CD14-positive monocyte (primary cell): ENCODE results near the gene FLAD1. TPM values are rescaled to one million over a fixed set of nuclear protein-coding genes. Genes with fewer than 3 reads are reported as not detected.
A peak's percentile ranks its signal among the peaks of the same experiment; 100 is the strongest.

Experiments
- DNase-seq, 3 donors: peaks; one replicate each; pipeline ENCODE4 v3.0.0-alpha.2; 2011 to 2022
- H2AFZ ChIP-seq: 2 replicates; pipeline ENCODE4 v1.6.0; 2012; ENCODE audit warnings: mild to moderate bottlenecking, low read depth, low read length, inconsistent platforms; ENCODE audit not compliant: insufficient read depth, poor library complexity, severe bottlenecking
- H3K27ac ChIP-seq, 2 donors: 1 replicate in 1 of 2; 2 replicates in 1 of 2; pipeline ENCODE4 v1.5.1; 2012 to 2013; ENCODE audit warnings: low read length in 2 of 2, control low read depth in 1 of 2, inconsistent platforms in 1 of 2, low read depth in 1 of 2, mild to moderate bottlenecking in 1 of 2
- H3K27me3 ChIP-seq, 2 donors: one replicate each; pipeline versions ENCODE4 v1.6.0 to v1.6.1; 2011 to 2013; ENCODE audit warnings: low read length in 2 of 2; ENCODE audit not compliant: control insufficient read depth in 2 of 2, insufficient read depth in 2 of 2
- H3K36me3 ChIP-seq, 2 donors: replicated peaks in 1 of 2; 1 replicate in 1 of 2; 2 replicates in 1 of 2; pipeline versions ENCODE4 v1.5.1 to v1.6.1; 2012 to 2013; ENCODE audit warnings: low read length in 2 of 2, control low read depth in 1 of 2, inconsistent platforms in 1 of 2, mild to moderate bottlenecking in 1 of 2; ENCODE audit not compliant: insufficient read depth in 2 of 2, control insufficient read depth in 1 of 2
- H3K4me1 ChIP-seq, 2 donors: 1 replicate in 1 of 2; 2 replicates in 1 of 2; pipeline versions ENCODE4 v1.5.1 to v1.6.1; 2012 to 2013; ENCODE audit warnings: low read length in 2 of 2, control low read depth in 1 of 2, inconsistent platforms in 1 of 2, mild to moderate bottlenecking in 1 of 2, moderate library complexity in 1 of 2; ENCODE audit not compliant: insufficient read depth in 2 of 2, control insufficient read depth in 1 of 2
- H3K4me2 ChIP-seq: replicated peaks from 2 replicates; pipeline ENCODE3; 2012; ENCODE audit warnings: low read length, moderate library complexity, mild to moderate bottlenecking; ENCODE audit not compliant: poor library complexity, severe bottlenecking; ENCODE audit errors: extremely low read depth
- H3K4me3 ChIP-seq, 3 experiments: fragments of 200-600 bp in 1 of 3; sonication (generic) in 1 of 3; replicated peaks in 1 of 3; 1 replicate in 2 of 3; 2 replicates in 1 of 3; pipeline ENCODE4 v1.5.1; 2011 to 2013; ENCODE audit warnings: low read length in 3 of 3, mild to moderate bottlenecking in 3 of 3, control low read depth in 2 of 3, low read depth in 2 of 3, inconsistent platforms in 1 of 3, moderate library complexity in 1 of 3
- H3K79me2 ChIP-seq: 2 replicates; pipeline ENCODE4 v1.6.0; 2012; ENCODE audit warnings: mild to moderate bottlenecking, control low read depth, inconsistent platforms, low read length, moderate library complexity; ENCODE audit not compliant: insufficient read depth
- H3K9ac ChIP-seq: 2 replicates; pipeline ENCODE4 v1.6.0; 2017; ENCODE audit warnings: low read length, mild to moderate bottlenecking; ENCODE audit not compliant: insufficient read depth, poor library complexity, severe bottlenecking
- H3K9me3 ChIP-seq, 2 donors: replicated peaks in 1 of 2; 1 replicate in 1 of 2; 2 replicates in 1 of 2; pipeline versions ENCODE4 v1.5.1 to v1.6.1; 2012 to 2013; ENCODE audit warnings: low read length in 2 of 2, control low read depth in 1 of 2; ENCODE audit not compliant: control insufficient read depth in 1 of 2, insufficient read depth in 1 of 2
- H4K20me1 ChIP-seq: 2 replicates; pipeline ENCODE4 v1.6.0; 2012; ENCODE audit warnings: mild to moderate bottlenecking, low read length, control low read depth, moderate library complexity; ENCODE audit not compliant: insufficient read depth
- H3K27ac Mint-ChIP-seq, 7 donors: one replicate each; pipeline ENCODE4 v1.8.0; 2020; ENCODE audit warnings: mild to moderate bottlenecking in 7 of 7, mixed read lengths in 7 of 7, moderate library complexity in 6 of 7, inconsistent platforms in 2 of 7
- H3K27me3 Mint-ChIP-seq, 3 donors: one replicate each; pipeline ENCODE4 v1.8.0; 2021 to 2022; ENCODE audit warnings: low read depth in 3 of 3, mild to moderate bottlenecking in 3 of 3, mixed read lengths in 3 of 3, moderate library complexity in 3 of 3, inconsistent platforms in 1 of 3
- H3K36me3 Mint-ChIP-seq, 2 donors: one replicate each; pipeline ENCODE4 v1.8.0; 2020; ENCODE audit warnings: mixed read lengths in 2 of 2, inconsistent platforms in 1 of 2, mild to moderate bottlenecking in 1 of 2
- H3K4me1 Mint-ChIP-seq: one replicate; pipeline ENCODE4 v1.8.0; 2020; ENCODE audit warnings: mild to moderate bottlenecking, mixed read lengths
- H3K4me3 Mint-ChIP-seq, 2 donors: one replicate each; pipeline ENCODE4 v1.8.0; 2020; ENCODE audit warnings: mild to moderate bottlenecking in 2 of 2, mixed read lengths in 2 of 2, moderate library complexity in 1 of 2
- H3K9me3 Mint-ChIP-seq, 7 donors: one replicate each; pipeline ENCODE4 v1.8.0; 2020 to 2022; ENCODE audit warnings: mixed read lengths in 7 of 7, mild to moderate bottlenecking in 6 of 7, moderate library complexity in 6 of 7, inconsistent platforms in 2 of 7
- CTCF ChIP-seq: fragments of 200-600 bp; IDR thresholded peaks from one replicate; pipeline ENCODE4 v1.8.0; 2022; ENCODE audit warnings: antibody characterized with exemption, mild to moderate bottlenecking
- WGBS: methylation state at CpG from one replicate; pipeline ENCODE4 v1.1.5; 2013; ENCODE audit warnings: missing lambda C conversion rate; ENCODE audit not compliant: insufficient coverage; 5-methylcytosine and 5-hydroxymethylcytosine counted together
- intact Hi-C, 2 donors: fragments of 100-400 bp; cut with micrococcal nuclease; formaldehyde crosslinking; loops; one replicate each; pipeline versions ENCODE4 v1.15.0 to v1.15.1; 2023
- polyA plus RNA-seq, 3 donors: library from polyadenylated mRNA; depleted of rRNA in 1 of 3; unstranded in 2 of 3; stranded (reverse) in 1 of 3; fragments of 300-500 nt in 2 of 3; fragments of >200 nt in 1 of 3; fragmentation: Illumina TruSeq in 2 of 3; gene quantifications; 1 replicate in 2 of 3; 2 replicates in 1 of 3; pipeline ENCODE4 v1.2.3, GENCODE V29; 2012 to 2021

Gene FLAD1
- polyA plus RNA-seq, 3 donors = 31.5 to 41.6 (median 35.1) TPM

DNA sequence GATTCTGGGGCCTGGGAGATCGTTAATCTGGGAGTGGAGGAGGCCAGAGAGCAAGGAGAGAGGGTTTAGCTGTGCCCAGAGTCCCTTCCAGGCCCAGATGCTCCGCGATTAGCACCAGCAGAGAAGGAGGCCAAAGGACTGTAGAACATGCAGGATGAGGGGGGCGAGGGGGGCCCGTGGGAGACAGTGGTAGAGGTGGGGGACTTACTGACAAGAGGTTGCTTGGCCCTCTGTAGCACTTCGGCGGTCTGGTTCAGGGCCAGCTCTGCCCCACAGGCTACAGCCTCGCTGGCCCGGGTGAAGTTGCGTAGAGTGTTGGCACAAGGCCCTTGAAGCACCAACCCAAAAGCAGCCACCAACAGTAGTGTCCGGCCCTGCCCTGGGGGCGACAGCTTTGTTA lies 49.7 kb downstream of the FLAD1 start:
- Histone ChIP-seq H3K27ac (no peak overlapping the region), H3K36me3 (no peaks in the 10 kb centered on the region), H4K20me1 (no peaks in the 10 kb centered on the region), H3K9me3 (no peaks in the 10 kb centered on the region), H3K9ac (no peak overlapping the region), H2AFZ (no peak overlapping the region), H3K79me2 (no peaks in the 10 kb centered on the region), H3K4me1 (peaks cover 28 to 31% of the 10 kb centered on the region in 2 donors), H3K4me2 (no peak overlapping the region), H3K4me3 (no peak overlapping the region), H3K27me3 (no peaks in the 10 kb centered on the region)
- peaks cover 0 to 1% (median 0%) of the 10 kb centered on the region in 7 donors for H3K9me3 Mint-ChIP-seq
- H3K36me3 Mint-ChIP-seq = peaks cover 0 to 3% of the 10 kb centered on the region in 2 donors
- peaks cover 4 to 10% (median 5%) of the 10 kb centered on the region in 3 donors for H3K27me3 Mint-ChIP-seq
- TF ChIP-seq CTCF = no peak
- intact Hi-C loops = no loop called here
- peaks cover 34% of the 10 kb centered on the region for H3K4me1 Mint-ChIP-seq
- no peak for DNase-seq
- peak overlapping the region in 1 of 2 donors; percentile 15 for H3K4me3 Mint-ChIP-seq
- WGBS = 93% methylated on average over 9 of the region's 12 CpGs
- no peak overlapping the region for H3K27ac Mint-ChIP-seq

GRCh38 chr1:155033524-155033923 lies 50.4 kb downstream of the FLAD1 start, which contains the start of the genes DCST1 and DCST2:
DCST1 (plus strand) TSS chr1:155033824; CDS start chr1:155034037, 213 bp downstream.
DCST2 (minus strand) TSS chr1:155033781; CDS start chr1:155033701, 80 bp downstream.
- intact Hi-C loops = no loop called here
- Histone ChIP-seq H3K36me3 (no peaks in the 10 kb centered on the region), H3K79me2 (no peaks in the 10 kb centered on the region), H4K20me1 (no peaks in the 10 kb centered on the region), H3K9me3 (no peaks in the 10 kb centered on the region), H3K27ac (no peak within 1 kb of the TSS), H2AFZ (no peak within 1 kb of the TSS), H3K27me3 (no peaks in the 10 kb centered on the region), H3K9ac (no peak within 1 kb of the TSS), H3K4me2 (no peak within 1 kb of the TSS), H3K4me1 (peaks cover 26 to 28% of the 10 kb centered on the region in 2 donors), H3K4me3 (no peak within 1 kb of the TSS)
- DNase-seq = no peak
- Mint-ChIP-seq H3K4me1 (peaks cover 32% of the 10 kb centered on the region), H3K36me3 (peaks cover 0 to 3% of the 10 kb centered on the region in 2 donors), H3K27me3 (peaks cover 8 to 12% (median 12%) of the 10 kb centered on the region in 3 donors), H3K9me3 (peaks cover 0 to 1% (median 0%) of the 10 kb centered on the region in 7 donors), H3K27ac (no peak within 1 kb of the TSS), H3K4me3 (peak within 1 kb of the TSS in 1 of 2 donors; percentile 15)
- TF ChIP-seq CTCF = no peak
- WGBS = 89% methylated on average over 5 of the region's 9 CpGs
